ENCODE data around the gene MAP3K7. TPM values are rescaled to one million over a fixed set of nuclear protein-coding genes. Genes with fewer than 3 reads are reported as not detected.

MAP3K7 gene
- total and polyA plus RNA-seq, 2 of the 8 experiments (the other 6 are each of a cell fraction or from before 2014, with no cell fraction given) = 27.3 to 34.8 TPM

GRCh38 chr6:90467546-90467945, 119.3 kb downstream of the MAP3K7 start:
- CTCF ChIA-PET (ENCODE audit: partially characterized antibody) = interaction anchor here (0.5 to 12.4 kb wide), 4 partner anchors 10 to 453 kb away, joined by 3 to 179 read pairs (median 16); no protein-coding TSS in a partner anchor
- Histone ChIP-seq H3K36me3 (ENCODE audit: control insufficient read depth in 2 of 4, insufficient read depth in 4 of 4, low read length in 3 of 4) (no peaks in the 10 kb centered on the region), H3K4me1 (replicated peaks in 1 of 4; ENCODE audit: control insufficient read depth in 3 of 4, insufficient read depth in 4 of 4, low read length in 3 of 4) (no peaks in the 10 kb centered on the region; a peak in 2 of 7 replicates), H3K9me3 (ENCODE audit: insufficient read depth in 2 of 2, low read depth in 1 of 2, low read length in 1 of 2) (no peaks in the 10 kb centered on the region), H2BK12ac (ENCODE audit: low read depth, low read length) (no peak overlapping the region), H3K18ac (ENCODE audit: extremely low read depth, low read length) (no peak overlapping the region), H3K4ac (replicated peaks; ENCODE audit: insufficient read length, low read depth, low read length) (no peak overlapping the region), H2BK5ac (ENCODE audit: low read depth, low read length) (no peak overlapping the region), H2AFZ (ENCODE audit: low read length) (no peak overlapping the region), H4K20me1 (replicated peaks in 1 of 2; ENCODE audit: control insufficient read depth in 1 of 2, insufficient read depth in 2 of 2, low read length in 2 of 2) (no peaks in the 10 kb centered on the region), H3K4me3 (ENCODE audit: extremely low read depth in 1 of 4, insufficient read depth in 2 of 4, low read depth in 3 of 4, low read length in 4 of 4) (no peak overlapping the region), H3K27ac (ENCODE audit: low read depth, low read length) (no peak overlapping the region), H3K79me2 (ENCODE audit: control insufficient read depth in 1 of 2, insufficient read depth in 2 of 2, low read length in 2 of 2) (no peaks in the 10 kb centered on the region), H3K27me3 (replicated peaks in 1 of 4; ENCODE audit: control insufficient read depth in 3 of 4, extremely low read depth in 1 of 4, insufficient read depth in 3 of 4, low read length in 3 of 4) (no peaks in the 10 kb centered on the region), H3K4me2 (ENCODE audit: insufficient read depth in 1 of 2, low read depth in 2 of 2, low read length in 2 of 2) (no peak overlapping the region), H3K14ac (ENCODE audit: insufficient read length) (no peak overlapping the region), H2AK5ac (ENCODE audit: low read depth, low read length) (no peak overlapping the region), H3K23ac (ENCODE audit: insufficient read length) (no peak overlapping the region), H3K23me2 (ENCODE audit: low read depth, low read length) (no peaks in the 10 kb centered on the region), H4K91ac (replicated peaks; ENCODE audit: insufficient read length, low read length) (no peak overlapping the region), H3K79me1 (ENCODE audit: low read depth, low read length) (no peaks in the 10 kb centered on the region), H2BK15ac (ENCODE audit: low read length) (no peak overlapping the region), H2BK20ac (ENCODE audit: low read length) (no peak overlapping the region), H4K5ac (ENCODE audit: insufficient read length, low read depth, low read length) (no peak overlapping the region), H3K56ac (replicated peaks; ENCODE audit: insufficient read length, low read depth, low read length) (no peak overlapping the region), H3K9ac (replicated peaks in 1 of 4; ENCODE audit: extremely low read depth in 1 of 4, low read depth in 3 of 4, low read length in 3 of 4) (no peak overlapping the region), H2BK120ac (replicated peaks; ENCODE audit: low read depth, low read length) (no peak overlapping the region), H4K8ac (ENCODE audit: extremely low read depth, insufficient read depth, low read length) (no peak overlapping the region)
- FAIRE-seq (no peak), DNase-seq (ENCODE audit: low read depth in 1 of 2, low spot score in 2 of 2) (no peak)
- POLR2A ChIA-PET (ENCODE audit: partially characterized antibody) = no interaction called here
- TF ChIP-seq ASH2L (IDR thresholded peaks at IDR 0.05; ENCODE audit: low read length) (no peak), FOSL1 (IDR thresholded peaks at IDR 0.05; ENCODE audit: insufficient read depth, low read depth, low read length) (no peak)

All from H1 (cell line).